ENCODE measurements around the gene KCNE3.

KCNE3 gene

GRCh38 chr11:74438681-74439080, 28.7 kb downstream of the KCNE3 start:
- H3K4me3 ChIP-seq (ENCODE audit: low read depth, low read length), result no peak overlapping the region
- TF ChIP-seq, protein P1, sequence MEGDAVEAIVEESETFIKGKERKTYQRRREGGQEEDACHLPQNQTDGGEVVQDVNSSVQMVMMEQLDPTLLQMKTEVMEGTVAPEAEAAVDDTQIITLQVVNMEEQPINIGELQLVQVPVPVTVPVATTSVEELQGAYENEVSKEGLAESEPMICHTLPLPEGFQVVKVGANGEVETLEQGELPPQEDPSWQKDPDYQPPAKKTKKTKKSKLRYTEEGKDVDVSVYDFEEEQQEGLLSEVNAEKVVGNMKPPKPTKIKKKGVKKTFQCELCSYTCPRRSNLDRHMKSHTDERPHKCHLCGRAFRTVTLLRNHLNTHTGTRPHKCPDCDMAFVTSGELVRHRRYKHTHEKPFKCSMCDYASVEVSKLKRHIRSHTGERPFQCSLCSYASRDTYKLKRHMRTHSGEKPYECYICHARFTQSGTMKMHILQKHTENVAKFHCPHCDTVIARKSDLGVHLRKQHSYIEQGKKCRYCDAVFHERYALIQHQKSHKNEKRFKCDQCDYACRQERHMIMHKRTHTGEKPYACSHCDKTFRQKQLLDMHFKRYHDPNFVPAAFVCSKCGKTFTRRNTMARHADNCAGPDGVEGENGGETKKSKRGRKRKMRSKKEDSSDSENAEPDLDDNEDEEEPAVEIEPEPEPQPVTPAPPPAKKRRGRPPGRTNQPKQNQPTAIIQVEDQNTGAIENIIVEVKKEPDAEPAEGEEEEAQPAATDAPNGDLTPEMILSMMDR (IDR thresholded peaks at IDR 0.05; ENCODE audit: low read depth, low read length), result no peak
- no peak for DNase-seq (ENCODE audit: low read depth, low spot score)
- in situ Hi-C loops (cut with HindIII; ENCODE audit: low sequenced_read_pairs), result no loop called here

DNA sequence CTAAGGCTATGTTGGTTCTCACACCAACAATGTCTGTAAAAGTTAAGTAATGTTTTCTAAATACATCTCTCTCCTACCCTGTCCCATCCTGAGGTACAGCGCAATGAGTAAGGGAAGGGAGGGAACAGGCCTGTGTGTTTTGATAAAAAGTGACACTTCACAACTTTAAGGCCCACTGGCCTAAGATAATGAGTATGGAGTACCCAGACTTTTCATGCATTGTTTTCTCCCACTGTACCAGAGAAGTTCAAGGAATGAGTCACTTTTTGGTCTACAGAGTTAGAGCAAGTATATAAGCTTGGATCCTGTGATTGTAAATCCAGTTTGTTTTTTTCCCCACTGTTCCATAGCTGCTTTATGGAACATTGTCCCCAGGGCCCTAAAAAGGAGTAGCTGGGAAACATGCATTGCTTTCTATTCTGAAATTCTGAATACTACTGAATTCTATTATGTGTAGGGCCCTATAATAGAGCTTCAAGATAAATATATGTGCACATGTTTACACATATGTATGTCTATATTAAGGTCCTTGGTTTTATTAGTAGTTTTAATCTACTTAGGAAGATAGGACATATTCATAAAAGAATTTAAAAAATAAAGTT, 29.8 kb downstream of the KCNE3 start:
- TF ChIP-seq, protein P1 (IDR thresholded peaks at IDR 0.05; ENCODE audit: low read depth, low read length), result no peak
- in situ Hi-C loops (cut with HindIII; ENCODE audit: low sequenced_read_pairs), result no loop called here
- H3K4me3 ChIP-seq (ENCODE audit: low read depth, low read length), result no peak overlapping the region
- DNase-seq (ENCODE audit: low read depth, low spot score), result peak; percentile 50

GRCh38 chr11:74434528-74434927, 32.8 kb downstream of the KCNE3 start:
- H3K4me3 ChIP-seq (ENCODE audit: low read depth, low read length), result no peak overlapping the region
- DNase-seq (ENCODE audit: low read depth, low spot score), result no peak
- TF ChIP-seq, protein P1 (IDR thresholded peaks at IDR 0.05; ENCODE audit: low read depth, low read length), result no peak
- in situ Hi-C loops (cut with HindIII; ENCODE audit: low sequenced_read_pairs), result no loop called here

GRCh38 chr11:74429205-74429604, 38.1 kb downstream of the KCNE3 start:
- TF ChIP-seq, protein P1 (IDR thresholded peaks at IDR 0.05; ENCODE audit: low read depth, low read length), result no peak
- H3K4me3 ChIP-seq (ENCODE audit: low read depth, low read length), result no peak overlapping the region
- in situ Hi-C loops (cut with HindIII; ENCODE audit: low sequenced_read_pairs), result no loop called here
- DNase-seq (ENCODE audit: low read depth, low spot score), result no peak

GRCh38 chr11:74427384-74427886, 39.9 kb downstream of the KCNE3 start:
- in situ Hi-C loops (cut with HindIII; ENCODE audit: low sequenced_read_pairs), result no loop called here
- no peak for DNase-seq (ENCODE audit: low read depth, low spot score)
- no peak overlapping the region for H3K4me3 ChIP-seq (ENCODE audit: low read depth, low read length)
- TF ChIP-seq, protein P1 (IDR thresholded peaks at IDR 0.05; ENCODE audit: low read depth, low read length), result no peak

DNA sequence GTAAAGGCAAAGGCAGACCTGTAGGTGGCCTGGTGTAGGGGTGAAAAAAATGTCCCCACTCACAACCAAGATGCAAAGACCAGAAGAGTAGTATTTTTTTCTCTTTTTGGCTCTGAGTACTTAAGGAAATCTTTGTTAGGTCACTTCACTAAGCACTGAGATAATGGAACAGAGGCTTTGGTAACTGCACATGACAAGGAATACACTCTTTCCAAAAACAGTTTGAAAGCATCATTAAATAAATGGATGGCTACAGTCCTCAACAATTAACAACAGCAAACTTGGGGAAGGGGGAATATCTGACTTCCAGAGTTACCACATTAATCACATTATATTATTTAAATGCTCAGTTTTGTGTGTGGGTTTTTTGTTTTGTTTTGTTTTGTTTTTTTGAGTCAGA, 42.2 kb downstream of the KCNE3 start:
- TF ChIP-seq, protein P1 (IDR thresholded peaks at IDR 0.05; ENCODE audit: low read depth, low read length), result no peak
- H3K4me3 ChIP-seq (ENCODE audit: low read depth, low read length), result no peak overlapping the region
- in situ Hi-C loops (cut with HindIII; ENCODE audit: low sequenced_read_pairs), result no loop called here
- no peak for DNase-seq (ENCODE audit: low read depth, low spot score)

Measured in astrocyte of the spinal cord (primary cell).